ENCODE results near the gene FSTL4.
A peak's percentile ranks its signal among the peaks of the same experiment; 100 is the strongest.

Gene FSTL4

GRCh38 chr5:133289686-133290367, 322.5 kb downstream of the FSTL4 start:
- Histone ChIP-seq H3F3A (ENCODE audit: insufficient read depth, low read length) (no peaks in the 10 kb centered on the region), H3K4me2 (ENCODE audit: low read length) (no peak overlapping the region), H3K36me3 (ENCODE audit: insufficient read depth, low read length) (no peaks in the 10 kb centered on the region), H4K20me1 (ENCODE audit: insufficient read depth, low read length) (no peaks in the 10 kb centered on the region), H3K4me1 (ENCODE audit: insufficient read depth, low read length, severe bottlenecking) (no peaks in the 10 kb centered on the region), H2AFZ (ENCODE audit: low read length) (no peak overlapping the region), H3K4me3 (ENCODE audit: low read depth, low read length, poor library complexity, severe bottlenecking) (no peak overlapping the region), H3K27ac (ENCODE audit: low read depth, low read length, poor library complexity, severe bottlenecking) (no peak overlapping the region), H3K27me3 (ENCODE audit: insufficient read depth, low read length) (no peaks in the 10 kb centered on the region), H3K79me2 (ENCODE audit: insufficient read depth, low read length) (no peaks in the 10 kb centered on the region), H3K9ac (ENCODE audit: low read length) (no peak overlapping the region), H3K9me3 (ENCODE audit: low read length) (no peaks in the 10 kb centered on the region), H3K9me2 (ENCODE audit: low read depth, low read length) (no peaks in the 10 kb centered on the region)
- TF ChIP-seq CTCF (IDR thresholded peaks at IDR 0.05; ENCODE audit: low read length), result no peak
- no peak for TF ChIP-seq EZH2 (IDR thresholded peaks at IDR 0.05; ENCODE audit: borderline replicate concordance, low read length)

- Histone ChIP-seq H3K4me3 (ENCODE audit: low read depth, low read length, poor library complexity, severe bottlenecking) (no peak overlapping the region), H4K20me1 (ENCODE audit: insufficient read depth, low read length) (no peaks in the 10 kb centered on the region), H3K36me3 (ENCODE audit: insufficient read depth, low read length) (no peaks in the 10 kb centered on the region), H3K27me3 (ENCODE audit: insufficient read depth, low read length) (0 out of 2 replicates have a peak, but pooled peaks cover 3% of the 10 kb centered on the region), H3K4me2 (ENCODE audit: low read length) (no peak overlapping the region), H3K9ac (ENCODE audit: low read length) (no peak overlapping the region), H3K79me2 (ENCODE audit: insufficient read depth, low read length) (no peaks in the 10 kb centered on the region), H3K9me3 (ENCODE audit: low read length) (no peaks in the 10 kb centered on the region), H2AFZ (ENCODE audit: low read length) (no peak overlapping the region), H3K9me2 (ENCODE audit: low read depth, low read length) (no peaks in the 10 kb centered on the region), H3K4me1 (ENCODE audit: insufficient read depth, low read length, severe bottlenecking) (no peaks in the 10 kb centered on the region), H3K27ac (ENCODE audit: low read depth, low read length, poor library complexity, severe bottlenecking) (no peak overlapping the region), H3F3A (ENCODE audit: insufficient read depth, low read length) (no peaks in the 10 kb centered on the region)
- TF ChIP-seq EZH2 (IDR thresholded peaks at IDR 0.05; ENCODE audit: borderline replicate concordance, low read length), result no peak
- TF ChIP-seq CTCF (IDR thresholded peaks at IDR 0.05; ENCODE audit: low read length), result peak; percentile 20; the same call in 1 of the 2 replicates
Measured at GRCh38 chr5:133287500-133287899, 324.8 kb downstream of the FSTL4 start.

GRCh38 chr5:133286483-133286882, 325.9 kb downstream of the FSTL4 start:
- Histone ChIP-seq H3K36me3 (ENCODE audit: insufficient read depth, low read length) (no peaks in the 10 kb centered on the region), H3K27ac (ENCODE audit: low read depth, low read length, poor library complexity, severe bottlenecking) (no peak overlapping the region), H3K4me1 (ENCODE audit: insufficient read depth, low read length, severe bottlenecking) (no peaks in the 10 kb centered on the region), H3K4me3 (ENCODE audit: low read depth, low read length, poor library complexity, severe bottlenecking) (no peak overlapping the region), H3K79me2 (ENCODE audit: insufficient read depth, low read length) (no peaks in the 10 kb centered on the region), H3K9me2 (ENCODE audit: low read depth, low read length) (no peaks in the 10 kb centered on the region), H3K9ac (ENCODE audit: low read length) (no peak overlapping the region), H3F3A (ENCODE audit: insufficient read depth, low read length) (no peaks in the 10 kb centered on the region), H2AFZ (ENCODE audit: low read length) (no peak overlapping the region), H3K27me3 (ENCODE audit: insufficient read depth, low read length) (0 out of 2 replicates have a peak, but pooled peaks cover 3% of the 10 kb centered on the region), H4K20me1 (ENCODE audit: insufficient read depth, low read length) (no peaks in the 10 kb centered on the region), H3K9me3 (ENCODE audit: low read length) (no peaks in the 10 kb centered on the region), H3K4me2 (ENCODE audit: low read length) (no peak overlapping the region)
- no peak for TF ChIP-seq EZH2 (IDR thresholded peaks at IDR 0.05; ENCODE audit: borderline replicate concordance, low read length)
- TF ChIP-seq CTCF (IDR thresholded peaks at IDR 0.05; ENCODE audit: low read length), result no peak
